Activated gamma-delta T cell (primary cell): ENCODE measurements around the gene SMAP1.

Experiments
- DNase-seq: peaks from one replicate; lab custom pipeline; 2025; lab: John Stamatoyannopoulos, UW

SMAP1 gene

GRCh38 chr6:70900047-70900446 lies 232.4 kb downstream of the SMAP1 start:
- no peak for DNase-seq

- no peak for DNase-seq
Measured at GRCh38 chr6:70901324-70901723, 233.6 kb downstream of the SMAP1 start.

- DNase-seq: no peak
Measured at GRCh38 chr6:70903665-70904452, 236.2 kb downstream of the SMAP1 start.

DNA sequence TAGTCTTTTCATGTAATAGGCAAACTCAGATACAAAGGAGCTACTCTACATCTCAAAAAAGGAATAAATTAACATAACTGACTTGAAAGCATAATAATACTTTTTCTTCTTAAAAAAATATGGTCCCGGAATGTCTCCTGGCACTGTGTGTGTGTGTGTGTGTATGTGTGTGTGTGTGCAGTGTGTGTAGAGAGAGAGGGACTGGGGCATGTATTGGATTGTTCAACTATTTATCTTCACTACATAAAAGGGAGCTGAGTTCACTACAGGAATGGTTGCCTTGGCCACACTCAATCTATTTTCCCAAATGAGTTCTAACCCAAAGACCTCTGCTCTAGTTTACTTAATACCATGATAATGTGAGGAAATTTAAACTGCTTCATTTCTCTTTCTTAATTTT lies 238.1 kb downstream of the SMAP1 start:
- DNase-seq: no peak
